Esophagus muscularis mucosa (tissue), 4 donors: ENCODE results near the gene SEC23A.

ENCODE experiments used
- EP300 ChIP-seq: sonication (generic); formaldehyde crosslinking; IDR thresholded peaks from one replicate; pipeline ENCODE4 v1.6.1; 2017; ENCODE audit warnings: antibody characterized with exemption
- POLR2A ChIP-seq: fragments of 450-650 bp; IDR thresholded peaks from one replicate; pipeline ENCODE4 v1.6.1; 2017; ENCODE audit warnings: antibody characterized with exemption, moderate library complexity, mild to moderate bottlenecking, low read depth
- POLR2AphosphoS5 ChIP-seq, 2 donors: sonication (generic); formaldehyde crosslinking; IDR thresholded peaks; one replicate each; pipeline ENCODE4 v1.6.1; 2017; ENCODE audit warnings: antibody characterized with exemption in 2 of 2
- TF ChIP-seq, protein P1 (sequence below), 3 experiments: fragments of 200-600 bp in 2 of 3; fragments of 450-650 bp in 1 of 3; sonication (generic) in 2 of 3; IDR thresholded peaks; one replicate each; pipeline ENCODE4 v1.5.1; 2017 to 2019; ENCODE audit warnings: antibody characterized with exemption in 3 of 3, mild to moderate bottlenecking in 2 of 3, moderate library complexity in 1 of 3

- TF ChIP-seq, protein P1, sequence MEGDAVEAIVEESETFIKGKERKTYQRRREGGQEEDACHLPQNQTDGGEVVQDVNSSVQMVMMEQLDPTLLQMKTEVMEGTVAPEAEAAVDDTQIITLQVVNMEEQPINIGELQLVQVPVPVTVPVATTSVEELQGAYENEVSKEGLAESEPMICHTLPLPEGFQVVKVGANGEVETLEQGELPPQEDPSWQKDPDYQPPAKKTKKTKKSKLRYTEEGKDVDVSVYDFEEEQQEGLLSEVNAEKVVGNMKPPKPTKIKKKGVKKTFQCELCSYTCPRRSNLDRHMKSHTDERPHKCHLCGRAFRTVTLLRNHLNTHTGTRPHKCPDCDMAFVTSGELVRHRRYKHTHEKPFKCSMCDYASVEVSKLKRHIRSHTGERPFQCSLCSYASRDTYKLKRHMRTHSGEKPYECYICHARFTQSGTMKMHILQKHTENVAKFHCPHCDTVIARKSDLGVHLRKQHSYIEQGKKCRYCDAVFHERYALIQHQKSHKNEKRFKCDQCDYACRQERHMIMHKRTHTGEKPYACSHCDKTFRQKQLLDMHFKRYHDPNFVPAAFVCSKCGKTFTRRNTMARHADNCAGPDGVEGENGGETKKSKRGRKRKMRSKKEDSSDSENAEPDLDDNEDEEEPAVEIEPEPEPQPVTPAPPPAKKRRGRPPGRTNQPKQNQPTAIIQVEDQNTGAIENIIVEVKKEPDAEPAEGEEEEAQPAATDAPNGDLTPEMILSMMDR (IDR thresholded peaks at IDR 0.05), result no peak
- TF ChIP-seq POLR2A (no peak), POLR2AphosphoS5 (IDR thresholded peaks at IDR 0.05) (no peak), EP300 (no peak)
These were observed 78.8 kb downstream of the SEC23A start for GRCh38 chr14:39023939-39024871.
